Thyroid gland (tissue), 4 donors: ENCODE measurements around the gene RNF4.

Source experiments
- POLR2A ChIP-seq, 2 donors: fragments of 450-650 bp; IDR thresholded peaks; one replicate each; pipeline ENCODE4 v1.6.1; 2017; ENCODE audit warnings: antibody characterized with exemption in 2 of 2, mild to moderate bottlenecking in 2 of 2, moderate library complexity in 1 of 2
- TF ChIP-seq, protein P1 (sequence below), 6 experiments: fragments of 200-600 bp in 3 of 6; fragments of 450-650 bp in 3 of 6; sonication (generic) in 3 of 6; IDR thresholded peaks; one replicate each; pipeline ENCODE4 v1.5.1; 2016 to 2019; ENCODE audit warnings: antibody characterized with exemption in 6 of 6, mild to moderate bottlenecking in 2 of 6, inconsistent platforms in 1 of 6, moderate library complexity in 1 of 6

DNA sequence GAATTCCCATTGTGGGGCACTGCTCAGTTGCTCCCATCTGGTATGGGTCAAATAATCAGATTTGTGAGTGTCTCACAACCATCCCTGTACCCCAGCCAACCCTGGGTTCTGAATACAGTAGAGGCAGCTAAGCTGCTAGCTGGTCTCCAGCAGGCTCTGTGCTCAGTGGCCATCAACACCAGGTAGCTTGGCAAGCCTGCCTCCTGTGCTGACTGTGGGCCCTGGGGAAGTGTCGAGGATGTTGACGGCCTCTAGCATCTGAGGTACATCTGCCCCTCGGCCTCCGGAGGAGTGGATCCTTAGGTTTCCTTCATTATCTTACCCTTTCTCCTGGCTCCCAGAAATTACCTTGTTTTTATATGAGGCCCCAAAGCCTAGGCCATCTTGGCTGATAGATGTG lies 13.3 kb downstream of the RNF4 start:
- TF ChIP-seq, protein P1, sequence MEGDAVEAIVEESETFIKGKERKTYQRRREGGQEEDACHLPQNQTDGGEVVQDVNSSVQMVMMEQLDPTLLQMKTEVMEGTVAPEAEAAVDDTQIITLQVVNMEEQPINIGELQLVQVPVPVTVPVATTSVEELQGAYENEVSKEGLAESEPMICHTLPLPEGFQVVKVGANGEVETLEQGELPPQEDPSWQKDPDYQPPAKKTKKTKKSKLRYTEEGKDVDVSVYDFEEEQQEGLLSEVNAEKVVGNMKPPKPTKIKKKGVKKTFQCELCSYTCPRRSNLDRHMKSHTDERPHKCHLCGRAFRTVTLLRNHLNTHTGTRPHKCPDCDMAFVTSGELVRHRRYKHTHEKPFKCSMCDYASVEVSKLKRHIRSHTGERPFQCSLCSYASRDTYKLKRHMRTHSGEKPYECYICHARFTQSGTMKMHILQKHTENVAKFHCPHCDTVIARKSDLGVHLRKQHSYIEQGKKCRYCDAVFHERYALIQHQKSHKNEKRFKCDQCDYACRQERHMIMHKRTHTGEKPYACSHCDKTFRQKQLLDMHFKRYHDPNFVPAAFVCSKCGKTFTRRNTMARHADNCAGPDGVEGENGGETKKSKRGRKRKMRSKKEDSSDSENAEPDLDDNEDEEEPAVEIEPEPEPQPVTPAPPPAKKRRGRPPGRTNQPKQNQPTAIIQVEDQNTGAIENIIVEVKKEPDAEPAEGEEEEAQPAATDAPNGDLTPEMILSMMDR (IDR thresholded peaks at IDR 0.05) = no peak
- no peak for TF ChIP-seq POLR2A (IDR thresholded peaks at IDR 0.05)
